Measurements from ENCODE around the gene TM9SF4.

The TM9SF4 gene

GRCh38 chr20:32208499-32209154 lies 99.1 kb downstream of the TM9SF4 start:
- no peak for DNase-seq

GRCh38 chr20:32209850-32210605 lies 100.5 kb downstream of the TM9SF4 start:
- DNase-seq = no peak

GRCh38 chr20:32213870-32214269 lies 104.4 kb downstream of the TM9SF4 start:
- DNase-seq = no peak

- no peak for DNase-seq
Observed at GRCh38 chr20:32215147-32215546, 105.6 kb downstream of the TM9SF4 start.

- no peak for DNase-seq
Observed at GRCh38 chr20:32215729-32216128, 106.2 kb downstream of the TM9SF4 start.

GRCh38 chr20:32216179-32217142 lies 106.9 kb downstream of the TM9SF4 start:
- no peak for DNase-seq
